Suppressor macrophage (primary cell): ENCODE data around the gene MYOCOS.

Experiments
- DNase-seq, 4 experiments: peaks; one replicate each; pipeline ENCODE4 v3.0.0-alpha.2; 2020 to 2022

MYOCOS gene

DNA sequence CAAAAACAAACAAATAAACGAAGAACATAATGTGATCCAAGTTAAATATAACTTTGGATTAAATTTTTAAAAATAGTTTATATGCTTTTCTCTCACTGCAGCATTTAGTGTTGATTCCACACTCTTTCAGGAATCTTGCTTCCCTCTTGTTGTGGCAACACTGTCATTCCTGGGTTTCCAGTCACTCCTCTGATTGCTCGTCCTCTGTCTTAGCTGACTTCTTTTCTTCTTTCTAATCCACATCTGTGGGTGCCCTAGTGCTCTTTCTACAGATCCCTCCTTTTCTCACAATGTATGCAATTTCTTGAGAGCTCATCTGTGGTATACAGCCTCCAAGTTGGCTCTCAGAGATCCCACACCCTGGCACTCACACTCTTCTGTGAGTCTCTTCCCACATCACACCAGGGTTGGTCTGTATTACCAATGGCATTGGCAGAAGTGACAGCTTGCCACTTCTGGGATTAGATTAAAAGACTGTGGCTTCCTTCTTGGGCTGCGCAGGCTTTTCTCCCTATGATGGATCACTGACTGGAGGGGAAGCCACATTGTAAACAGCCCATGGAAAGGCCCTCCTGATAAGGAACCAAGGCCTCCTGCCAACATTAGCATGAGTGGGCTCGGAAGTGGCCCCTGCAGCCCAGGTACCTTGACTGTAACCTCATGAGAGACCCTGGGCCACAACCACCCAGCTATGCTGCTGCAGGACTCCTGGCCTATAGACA is 42.0 kb downstream of the MYOCOS start:
- DNase-seq = no peak

- no peak for DNase-seq
Measured at GRCh38 chr1:171664976-171665375, 42.9 kb downstream of the MYOCOS start.

- no peak for DNase-seq
Measured at GRCh38 chr1:171666114-171666769, 44.2 kb downstream of the MYOCOS start.

GRCh38 chr1:171668372-171668771 is 46.3 kb downstream of the MYOCOS start:
- no peak for DNase-seq

- DNase-seq = no peak
Measured at GRCh38 chr1:171670739-171671138, 48.7 kb downstream of the MYOCOS start.

DNA sequence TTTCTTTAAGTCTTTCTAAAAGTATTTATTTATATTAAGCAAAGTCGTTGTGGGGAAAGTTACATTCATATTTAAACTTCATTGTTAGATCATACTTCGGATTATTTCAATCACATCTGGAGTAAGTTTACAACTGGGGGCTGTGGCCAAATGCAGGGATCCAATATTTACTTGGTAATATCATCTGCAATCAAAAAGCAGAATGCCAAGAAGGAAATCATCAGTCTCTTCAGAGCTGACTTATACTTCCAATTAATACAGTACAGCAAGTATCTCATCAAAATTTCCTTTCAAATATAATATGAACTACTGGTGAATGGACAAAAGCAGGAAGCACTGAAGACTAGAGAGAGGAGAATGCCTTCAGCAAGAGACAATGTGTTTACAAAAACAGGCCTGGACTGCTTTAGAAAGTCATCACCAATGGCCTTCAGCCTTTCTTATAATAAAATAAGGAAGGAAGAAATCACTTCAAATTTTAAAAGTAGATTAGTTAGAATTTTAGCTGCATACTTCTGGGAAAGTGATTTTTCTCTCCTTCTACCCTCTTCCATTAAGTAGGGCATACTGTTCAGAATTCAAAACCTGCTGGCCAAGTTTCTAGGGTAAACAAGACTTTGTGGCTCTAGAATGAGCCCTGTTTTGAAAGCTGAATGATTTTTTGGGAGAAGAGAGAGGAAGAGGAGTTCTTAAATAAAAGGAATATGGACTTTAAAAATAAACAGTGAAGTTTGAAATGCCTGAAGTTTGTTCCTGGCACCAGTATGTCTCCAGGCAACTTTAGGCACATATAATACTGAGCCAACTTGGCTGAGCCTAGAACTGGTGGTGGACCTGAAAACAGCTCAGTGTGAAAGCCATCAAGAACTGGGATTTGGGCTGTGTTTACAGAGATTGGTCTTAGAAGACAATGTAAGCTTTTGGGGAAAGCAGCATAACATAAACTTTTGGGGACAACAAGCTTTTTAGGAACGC is 52.7 kb downstream of the MYOCOS start:
- DNase-seq = no peak
